G401 (cell line): ENCODE data around the gene PSAPL1. TPM values are rescaled to one million over a fixed set of nuclear protein-coding genes. Genes with fewer than 3 reads are reported as not detected.

Experiments used
- DNase-seq: peaks from one replicate; pipeline ENCODE4 v3.0.0-alpha.2; 2015; ENCODE audit warnings: low spot score
- in situ Hi-C: cut with HindIII; loops from 2 replicates; pipeline ENCODE4 v1.10.0; 2016; ENCODE audit warnings: low sequenced_read_pairs, mixed read lengths
- total RNA-seq: library from RNA; depleted of rRNA; stranded (reverse); fragments of >200 nt; shearing (Covaris generic); gene quantifications from 2 replicates; pipeline ENCODE4 v1.2.3, GENCODE V29; 2014

The PSAPL1 gene
- total RNA-seq, 1 experiment from 2014 or later, result not detected

DNA sequence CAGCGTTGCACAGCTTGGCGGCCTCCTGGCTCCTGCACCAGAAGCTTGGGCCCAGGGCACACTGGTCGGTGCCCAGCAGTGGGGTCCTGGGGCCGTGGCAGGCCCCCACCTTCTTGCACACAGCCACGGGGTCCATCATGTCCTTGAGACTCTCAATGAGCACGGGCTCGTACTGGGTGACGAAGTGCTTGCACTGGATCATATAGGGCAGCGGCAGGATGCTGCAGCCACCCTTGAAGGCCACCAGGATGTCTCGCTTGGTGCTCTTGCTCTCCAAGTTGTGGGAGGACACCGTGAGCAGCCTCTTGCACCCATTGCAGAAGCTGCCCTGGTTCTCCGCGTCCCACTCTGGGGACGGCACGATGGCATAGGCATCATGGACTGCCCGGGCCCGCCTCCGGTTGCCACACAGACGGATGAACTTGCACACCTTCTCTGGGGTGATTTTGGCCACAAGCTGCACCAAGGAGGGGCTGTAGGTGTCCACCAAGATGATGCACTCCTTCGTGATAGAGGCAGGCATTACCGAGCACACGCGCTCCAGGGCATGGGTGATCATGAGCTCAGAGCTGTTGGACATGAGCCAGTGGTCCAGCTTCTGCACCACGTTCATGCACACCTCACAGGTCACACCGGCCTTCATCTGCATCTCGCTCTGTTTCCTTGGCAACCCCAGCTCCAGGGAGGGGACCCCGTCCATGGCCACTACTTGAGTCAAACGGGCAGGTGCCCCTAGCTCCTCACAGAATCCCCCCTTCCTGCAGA lies 1.2 kb downstream of the PSAPL1 start:
- in situ Hi-C loops, result no loop called here
- DNase-seq, result no peak

DNA sequence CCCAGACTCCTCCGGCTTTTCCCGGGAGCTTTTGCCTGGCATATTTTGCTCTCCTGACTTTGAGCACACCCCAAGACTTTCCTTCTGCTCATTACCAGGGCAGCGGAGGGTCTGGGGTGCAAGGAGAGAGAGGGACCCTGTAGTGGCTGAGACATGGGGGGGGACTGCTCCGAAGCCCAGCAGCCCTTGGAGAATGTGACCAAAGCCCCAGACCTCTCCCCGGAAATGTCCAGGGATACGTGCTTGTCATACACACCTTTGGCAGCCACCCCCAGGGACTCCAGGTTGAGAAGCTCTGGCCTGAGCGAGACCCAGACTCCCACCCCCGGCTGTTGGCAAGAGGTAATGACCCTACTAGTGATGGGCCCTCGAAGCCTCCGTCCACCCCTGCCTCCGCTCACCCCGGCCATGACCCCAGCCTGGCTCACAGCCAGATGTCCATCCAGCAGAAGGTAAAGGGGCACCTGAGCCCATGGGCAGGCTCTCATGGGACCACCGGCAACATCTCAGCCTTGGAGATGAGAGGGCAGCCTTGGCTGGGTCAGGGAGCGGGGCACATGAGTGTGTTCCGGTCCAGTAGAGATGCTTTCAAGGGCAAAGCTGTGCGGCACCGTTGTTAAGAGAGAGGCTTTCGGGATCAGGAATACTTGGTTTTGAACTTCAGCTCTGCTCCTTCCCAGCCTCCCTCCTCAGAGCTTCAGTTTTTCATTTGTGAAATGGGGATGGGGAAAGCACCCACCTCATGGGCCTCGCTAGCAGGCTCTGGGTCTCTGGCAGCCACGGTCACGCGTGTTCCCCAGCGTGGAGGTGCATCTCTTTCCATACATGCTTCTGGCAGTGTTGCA lies 2.0 kb downstream of the PSAPL1 start:
- DNase-seq, result no peak

DNA sequence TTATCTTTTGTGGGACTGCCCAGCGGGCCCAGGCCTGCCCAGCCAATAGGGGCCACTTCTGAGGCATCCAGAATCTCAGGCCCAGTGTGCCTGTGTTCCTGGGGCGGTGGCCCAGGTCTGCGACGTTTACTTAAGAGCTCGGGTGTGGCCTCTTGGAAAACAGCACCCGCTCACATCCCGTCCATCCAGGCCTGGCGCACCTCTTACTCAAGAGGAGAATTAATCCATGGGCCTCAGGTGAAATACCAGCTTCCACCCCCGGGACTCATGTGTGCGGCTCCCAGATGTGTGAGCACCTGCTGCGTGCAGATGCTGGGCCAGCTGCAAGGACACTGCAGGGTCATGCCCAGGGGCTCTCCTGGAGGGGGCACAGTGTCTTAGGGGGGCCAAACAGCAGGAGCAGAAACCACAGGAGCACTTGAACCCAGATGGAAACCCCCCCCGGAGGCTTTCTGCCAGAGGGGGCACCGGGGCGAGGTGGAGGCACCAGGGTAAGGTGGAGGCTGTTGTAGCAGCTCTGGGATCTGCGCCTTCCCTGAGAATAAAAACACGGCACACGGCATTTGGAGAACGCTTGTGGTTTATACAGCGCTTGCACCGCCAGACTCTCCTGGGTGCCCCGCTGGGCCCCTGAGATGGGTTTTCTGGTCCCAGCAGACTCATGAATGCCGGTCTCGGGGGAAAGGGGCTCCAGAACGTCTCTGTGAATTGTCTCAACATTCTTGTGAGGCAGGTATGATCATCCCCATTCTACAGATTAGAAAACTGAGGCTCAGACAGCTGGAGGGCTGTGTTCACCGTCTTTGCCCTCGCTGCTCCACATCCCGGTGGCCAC lies 2.8 kb downstream of the PSAPL1 start:
- in situ Hi-C loops, result no loop called here

More for the DNA sequence above, 2.0 kb downstream of the PSAPL1 start:
- in situ Hi-C loops, result no loop called here

DNA sequence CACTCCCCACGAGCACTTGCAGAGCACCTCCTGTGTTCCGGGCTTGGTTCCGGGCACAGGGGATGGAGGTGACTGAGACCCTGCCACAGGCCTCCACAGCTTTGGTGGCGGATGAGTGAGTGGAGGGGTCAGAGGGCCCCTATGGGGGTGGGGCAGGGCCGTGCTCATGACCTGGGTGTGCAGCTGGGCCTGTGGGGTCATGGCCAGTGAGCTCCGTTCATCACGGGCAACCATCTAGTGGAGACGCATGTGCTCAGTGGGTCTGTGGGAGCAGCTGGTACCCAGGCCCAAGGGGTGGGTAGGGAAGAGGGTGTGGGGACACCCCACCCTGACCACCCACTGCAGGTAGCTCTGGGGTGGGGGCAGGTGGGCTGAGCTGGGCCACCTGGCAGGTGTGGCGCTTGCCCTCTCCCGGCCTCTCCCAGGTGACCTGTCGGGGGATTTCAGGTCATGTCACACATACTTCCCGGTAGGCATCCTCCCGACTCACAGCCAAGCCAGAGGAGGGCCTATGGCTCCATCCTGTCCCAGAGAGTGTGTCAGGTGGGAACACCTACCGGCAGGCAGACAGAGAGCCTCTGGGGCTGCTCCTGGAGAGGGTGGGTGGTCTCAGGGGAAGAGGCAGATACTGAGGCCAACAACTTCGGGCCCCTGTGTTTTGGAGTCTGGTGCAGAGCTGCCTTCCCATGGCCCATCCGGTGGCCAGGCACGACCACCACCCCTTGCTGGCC lies 3.6 kb downstream of the PSAPL1 start:
- DNase-seq, result no peak
- in situ Hi-C loops, result no loop called here

More for the DNA sequence above, 2.8 kb downstream of the PSAPL1 start:
- DNase-seq, result no peak

- no peak for DNase-seq
- in situ Hi-C loops, result no loop called here
These were observed 4.3 kb downstream of the PSAPL1 start for GRCh38 chr4:7430368-7430964.

DNA sequence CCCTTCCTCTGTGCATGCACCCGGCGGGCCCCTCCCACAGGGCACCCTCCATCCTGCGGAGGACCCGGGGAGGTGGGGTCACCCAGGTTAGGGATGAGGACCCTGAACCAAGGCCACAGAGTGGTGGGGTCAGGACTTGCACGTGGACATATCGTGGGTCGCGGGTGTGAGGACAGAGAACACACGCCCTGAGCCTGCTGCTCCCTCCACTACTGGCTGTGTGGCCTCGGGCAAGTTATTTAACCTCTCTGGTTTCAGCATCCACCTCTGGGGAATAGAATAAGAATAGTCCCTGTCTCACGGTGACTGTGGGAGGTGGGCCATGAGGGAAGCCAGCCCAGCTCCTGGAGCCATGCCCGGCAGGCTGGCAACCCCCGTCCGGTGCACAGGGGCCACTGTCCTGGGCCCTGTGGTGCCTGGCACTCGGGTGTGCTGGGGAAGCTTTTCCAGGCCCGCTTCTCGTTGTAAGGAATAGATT lies 5.1 kb downstream of the PSAPL1 start:
- in situ Hi-C loops, result no loop called here
- DNase-seq, result no peak

- in situ Hi-C loops, result no loop called here
These were observed 5.7 kb downstream of the PSAPL1 start for GRCh38 chr4:7429069-7429416.

DNA sequence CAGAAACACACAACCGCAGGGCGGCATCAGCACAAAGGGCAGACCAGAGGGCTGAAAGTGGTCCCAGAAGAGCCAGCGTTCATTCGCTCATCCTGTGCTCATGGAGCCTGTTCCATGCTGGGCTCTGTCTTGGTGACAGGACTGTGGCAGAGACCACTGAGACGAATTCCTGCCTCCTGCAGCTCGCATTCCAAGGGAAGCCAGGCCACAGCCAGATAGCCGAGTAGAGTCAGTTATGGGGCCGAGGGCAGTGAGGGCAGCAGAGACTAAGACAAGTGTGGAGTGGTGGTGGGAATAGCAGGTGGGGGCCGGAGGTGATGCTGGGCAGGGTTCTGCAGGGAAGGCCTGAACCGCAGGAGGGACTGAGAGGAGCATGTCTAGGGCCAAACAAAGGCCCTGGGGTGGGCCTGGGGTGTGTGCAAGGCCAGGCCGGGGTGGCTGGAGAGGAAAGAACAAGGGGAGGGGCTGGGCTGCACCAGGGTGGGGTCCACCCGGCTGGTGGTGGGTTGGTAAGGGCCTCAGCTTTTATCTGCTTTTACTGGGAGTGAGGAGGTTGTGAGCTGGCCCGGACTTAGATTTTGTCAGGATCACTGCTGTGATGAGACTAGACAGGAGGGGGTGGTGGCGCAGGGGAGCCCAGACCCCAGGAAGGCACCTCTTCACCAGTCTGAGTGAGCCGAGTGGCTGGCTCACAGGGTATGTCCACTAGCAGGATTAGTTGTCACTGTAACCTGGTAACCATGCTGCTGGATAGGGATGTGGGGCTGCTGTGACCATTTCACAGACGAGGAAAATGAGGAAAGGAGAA lies 6.3 kb downstream of the PSAPL1 start:
- DNase-seq, result no peak
- in situ Hi-C loops, result no loop called here

More at GRCh38 chr4:7429069-7429416, 5.7 kb downstream of the PSAPL1 start:
- no peak for DNase-seq

DNA sequence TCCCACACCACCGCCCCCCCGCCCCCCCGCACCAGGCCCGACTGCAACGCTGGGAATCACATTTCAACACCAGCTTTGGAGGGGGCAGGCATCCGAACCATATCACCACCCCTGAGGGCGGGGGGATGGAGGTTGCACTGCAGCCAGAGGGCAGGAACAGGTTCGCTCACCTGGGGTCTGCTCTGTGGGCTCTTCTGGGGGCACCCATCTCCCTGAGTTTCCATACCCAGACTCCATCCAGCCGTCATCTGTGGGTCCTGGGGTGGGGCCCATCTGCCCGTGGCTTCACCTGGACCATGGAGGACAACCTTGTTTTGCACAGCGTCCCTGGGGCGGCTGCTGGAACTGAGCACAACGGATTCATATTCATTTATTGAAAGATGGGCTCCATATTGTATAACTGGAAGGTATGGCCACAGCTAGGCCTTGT lies 6.9 kb downstream of the PSAPL1 start:
- in situ Hi-C loops, result no loop called here
- DNase-seq, result no peak

- DNase-seq, result no peak
- in situ Hi-C loops, result no loop called here
These were observed 7.4 kb downstream of the PSAPL1 start for GRCh38 chr4:7427361-7427760.

DNA sequence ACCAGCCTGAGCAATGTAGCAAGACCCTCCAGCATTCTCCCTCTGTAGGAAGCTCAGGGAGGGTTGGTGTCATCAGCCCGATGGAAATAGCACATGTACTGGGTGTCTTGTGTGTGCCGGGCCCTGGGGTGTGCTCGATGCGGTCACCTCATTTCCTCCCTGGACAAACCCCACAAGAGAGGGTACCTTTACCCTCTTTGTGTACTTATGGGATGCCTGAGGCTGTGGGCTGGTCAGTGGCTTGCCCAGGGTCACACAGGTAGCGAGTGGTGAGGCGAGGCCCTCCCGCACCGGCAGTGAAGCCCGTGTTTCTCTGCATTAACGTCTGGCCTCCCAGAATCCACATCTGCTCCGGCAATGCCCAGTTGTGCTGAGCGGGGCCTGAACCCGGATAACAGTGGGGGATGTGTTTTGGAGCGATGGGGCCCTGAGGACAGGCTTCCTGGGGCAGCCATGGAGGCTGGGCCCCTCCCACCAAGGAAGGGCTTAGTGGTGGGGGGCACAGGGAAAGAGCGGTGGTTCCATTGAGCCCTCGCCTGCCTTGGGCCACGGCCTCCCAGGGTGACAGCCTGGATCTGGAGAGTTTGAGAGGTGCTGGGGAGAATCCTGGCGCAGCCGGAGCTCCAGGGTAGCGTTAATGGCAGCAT lies 8.1 kb downstream of the PSAPL1 start:
- no peak for DNase-seq
- in situ Hi-C loops, result no loop called here

- DNase-seq, result no peak
- in situ Hi-C loops, result no loop called here
These were observed 8.9 kb downstream of the PSAPL1 start for GRCh38 chr4:7425591-7426468.

DNA sequence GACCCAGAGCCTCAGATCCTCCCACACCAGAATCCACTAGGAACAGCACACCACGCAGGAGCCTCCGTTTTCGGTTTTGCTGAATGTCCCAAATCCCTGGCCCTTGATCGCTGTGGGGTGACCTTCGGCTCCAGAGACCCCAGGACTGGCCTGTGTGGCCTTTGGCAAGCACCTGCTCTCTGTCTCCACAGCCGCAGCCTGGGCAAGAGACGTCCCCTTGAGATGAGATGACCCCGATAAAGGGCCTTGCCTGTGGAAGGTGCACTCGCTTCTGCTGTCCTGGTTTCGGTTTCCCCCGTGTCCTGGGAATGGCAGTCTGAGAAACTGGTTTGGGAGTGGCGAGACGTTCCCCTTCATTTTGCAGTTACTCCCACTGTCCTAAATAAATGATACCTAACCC lies 9.6 kb downstream of the PSAPL1 start:
- in situ Hi-C loops, result no loop called here

GRCh38 chr4:7424553-7425111 lies 10.1 kb downstream of the PSAPL1 start:
- in situ Hi-C loops, result no loop called here
- DNase-seq, result no peak

More for the DNA sequence above, 9.6 kb downstream of the PSAPL1 start:
- DNase-seq, result no peak

- in situ Hi-C loops, result no loop called here
- DNase-seq, result no peak
These were observed 10.8 kb downstream of the PSAPL1 start for GRCh38 chr4:7423801-7424552.
